Esophagus muscularis mucosa (tissue), 4 donors: ENCODE data around the gene BCL11B. TPM values are rescaled to one million over a fixed set of nuclear protein-coding genes. Genes with fewer than 3 reads are reported as not detected.

Source experiments
- DNase-seq: peaks from one replicate; pipeline ENCODE4 v3.0.0-alpha.2; 2017; ENCODE audit errors: extremely low spot score
- H3K27ac ChIP-seq, 4 donors: fragments of 200-600 bp; sonication (generic); replicated peaks in 1 of 4; 1 replicate in 3 of 4; 2 replicates in 1 of 4; pipeline ENCODE4 v1.5.1; 2016 to 2019; ENCODE audit warnings: mild to moderate bottlenecking in 1 of 4
- H3K27me3 ChIP-seq, 4 donors: fragments of 200-600 bp; sonication (generic); one replicate each; pipeline versions ENCODE4 v1.5.1 to v1.6.0; 2016 to 2019
- H3K36me3 ChIP-seq, 4 donors: fragments of 200-600 bp; sonication (generic); one replicate each; pipeline ENCODE4 v1.5.1; 2016 to 2019
- H3K4me1 ChIP-seq, 4 donors: fragments of 200-600 bp; sonication (generic); one replicate each; pipeline ENCODE4 v1.5.1; 2016 to 2019
- H3K4me3 ChIP-seq, 4 donors: fragments of 200-600 bp; sonication (generic); 1 replicate in 2 of 4; 2 replicates in 2 of 4; pipeline ENCODE4 v1.5.1; 2016 to 2019; ENCODE audit warnings: mild to moderate bottlenecking in 4 of 4, moderate library complexity in 1 of 4
- H3K9me3 ChIP-seq, 4 donors: fragments of 200-600 bp; sonication (generic); 1 replicate in 3 of 4; 2 replicates in 1 of 4; pipeline ENCODE4 v1.5.1; 2016 to 2019
- CTCF ChIP-seq, 3 experiments: fragments of 200-600 bp in 2 of 3; fragments of 450-650 bp in 1 of 3; sonication (generic) in 2 of 3; IDR thresholded peaks; one replicate each; pipeline ENCODE4 v1.5.1; 2017 to 2019; ENCODE audit warnings: antibody characterized with exemption in 3 of 3, mild to moderate bottlenecking in 2 of 3, moderate library complexity in 1 of 3
- EP300 ChIP-seq: sonication (generic); formaldehyde crosslinking; IDR thresholded peaks from one replicate; pipeline ENCODE4 v1.6.1; 2017; ENCODE audit warnings: antibody characterized with exemption
- POLR2A ChIP-seq: fragments of 450-650 bp; IDR thresholded peaks from one replicate; pipeline ENCODE4 v1.6.1; 2017; ENCODE audit warnings: antibody characterized with exemption, moderate library complexity, mild to moderate bottlenecking, low read depth
- POLR2AphosphoS5 ChIP-seq, 2 donors: sonication (generic); formaldehyde crosslinking; IDR thresholded peaks; one replicate each; pipeline ENCODE4 v1.6.1; 2017; ENCODE audit warnings: antibody characterized with exemption in 2 of 2
- WGBS: methylation state at CpG from one replicate; pipeline ENCODE4 v1.1.5; 2018; 5-methylcytosine and 5-hydroxymethylcytosine counted together
- intact Hi-C: fragments of 100-400 bp; cut with DNase I; formaldehyde crosslinking; loops from one replicate; pipeline ENCODE4 v1.15.1; 2023
- total RNA-seq, 4 donors: library from RNA; depleted of rRNA; stranded (reverse); fragments of >200 nt; gene quantifications; one replicate each; pipeline versions ENCODE4 v1.1.0 to v1.2.1, GENCODE V29; 2016

Gene BCL11B
- total RNA-seq, 4 donors from 2014 or later, result 0.34 to 0.65 (median 0.46) TPM

- Histone ChIP-seq H3K36me3 (no peaks in the 10 kb centered on the region), H3K4me3 (no peak overlapping the region), H3K4me1 (no peaks in the 10 kb centered on the region), H3K27me3 (peaks cover 0 to 3% (median 0%) of the 10 kb centered on the region in 4 donors), H3K9me3 (peaks cover 0 to 8% (median 0%) of the 10 kb centered on the region in 4 donors), H3K27ac (no peak overlapping the region)
- intact Hi-C loops, result no loop called here
- WGBS, result 72% methylated on average over 5 of the region's 5 CpGs
- TF ChIP-seq POLR2A, result no peak
- TF ChIP-seq CTCF (IDR thresholded peaks at IDR 0.05), result no peak
- TF ChIP-seq EP300, result no peak
- TF ChIP-seq POLR2AphosphoS5 (IDR thresholded peaks at IDR 0.05), result no peak
- no peak for DNase-seq
These were observed 107.3 kb downstream of the BCL11B start for GRCh38 chr14:99164712-99165111.

- Histone ChIP-seq H3K36me3 (no peaks in the 10 kb centered on the region), H3K4me1 (no peaks in the 10 kb centered on the region), H3K27me3 (peaks cover 0 to 5% (median 0%) of the 10 kb centered on the region in 4 donors), H3K4me3 (no peak overlapping the region), H3K27ac (no peak overlapping the region), H3K9me3 (peaks cover 0 to 8% (median 0%) of the 10 kb centered on the region in 4 donors)
- no peak for DNase-seq
- intact Hi-C loops, result no loop called here
- WGBS, result 81% methylated on average over 3 of the region's 3 CpGs
- TF ChIP-seq POLR2A (no peak), EP300 (no peak), POLR2AphosphoS5 (IDR thresholded peaks at IDR 0.05) (no peak), CTCF (IDR thresholded peaks at IDR 0.05) (no peak)
These were observed 108.6 kb downstream of the BCL11B start for GRCh38 chr14:99163446-99163845.

GRCh38 chr14:99159341-99160340, 112.4 kb downstream of the BCL11B start:
- H3K4me1 ChIP-seq, result peaks cover 0 to 6% (median 3%) of the 10 kb centered on the region in 4 donors
- 81% methylated on average over 13 of the region's 22 CpGs for WGBS

GRCh38 chr14:99158646-99159165, 113.3 kb downstream of the BCL11B start:
- Histone ChIP-seq H3K27me3 (peaks cover 0 to 10% (median 0%) of the 10 kb centered on the region in 4 donors), H3K9me3 (peaks cover 0 to 8% (median 0%) of the 10 kb centered on the region in 4 donors), H3K4me1 (peaks cover 0 to 6% (median 3%) of the 10 kb centered on the region in 4 donors), H3K36me3 (no peaks in the 10 kb centered on the region), H3K4me3 (no peak overlapping the region), H3K27ac (no peak overlapping the region)
- intact Hi-C loops, result no loop called here
- WGBS, result 78% methylated on average over 7 of the region's 7 CpGs
- TF ChIP-seq POLR2AphosphoS5 (IDR thresholded peaks at IDR 0.05), result no peak
- no peak for TF ChIP-seq POLR2A
- TF ChIP-seq CTCF (IDR thresholded peaks at IDR 0.05), result no peak
- TF ChIP-seq EP300, result no peak
- DNase-seq, result no peak

More at GRCh38 chr14:99159341-99160340, 112.4 kb downstream of the BCL11B start:
- H3K27ac ChIP-seq, result no peak overlapping the region
- no peak for DNase-seq
- no peak overlapping the region for H3K4me3 ChIP-seq
- TF ChIP-seq POLR2A (no peak), POLR2AphosphoS5 (IDR thresholded peaks at IDR 0.05) (no peak)
- no peaks in the 10 kb centered on the region for H3K36me3 ChIP-seq
- intact Hi-C loops, result no loop called here
- peaks cover 0 to 8% (median 0%) of the 10 kb centered on the region in 4 donors for H3K9me3 ChIP-seq
- H3K27me3 ChIP-seq, result peaks cover 0 to 10% (median 0%) of the 10 kb centered on the region in 4 donors

- no peaks in the 10 kb centered on the region for H3K36me3 ChIP-seq
- peaks cover 0 to 6% (median 3%) of the 10 kb centered on the region in 4 donors for H3K4me1 ChIP-seq
- DNase-seq, result no peak
- WGBS, result 88% methylated on average over 4 of the region's 4 CpGs
- H3K4me3 ChIP-seq, result no peak overlapping the region
- H3K9me3 ChIP-seq, result peaks cover 0 to 8% (median 0%) of the 10 kb centered on the region in 4 donors
- H3K27me3 ChIP-seq, result peaks cover 0 to 10% (median 0%) of the 10 kb centered on the region in 4 donors
- intact Hi-C loops, result no loop called here
- no peak for TF ChIP-seq CTCF (IDR thresholded peaks at IDR 0.05)
- no peak for TF ChIP-seq EP300
- TF ChIP-seq POLR2AphosphoS5 (IDR thresholded peaks at IDR 0.05), result no peak
- TF ChIP-seq POLR2A, result no peak
- H3K27ac ChIP-seq, result no peak overlapping the region
These were observed 113.8 kb downstream of the BCL11B start for GRCh38 chr14:99158150-99158549.
